Measurements from ENCODE around the gene EGFR. TPM values are rescaled to one million over a fixed set of nuclear protein-coding genes. Genes with fewer than 3 reads are reported as not detected.

EGFR gene
- total and polyA plus RNA-seq, 2 donors (not counting 1 experiment from before 2014, with no cell fraction given), result 55.3 to 62.8 TPM

DNA sequence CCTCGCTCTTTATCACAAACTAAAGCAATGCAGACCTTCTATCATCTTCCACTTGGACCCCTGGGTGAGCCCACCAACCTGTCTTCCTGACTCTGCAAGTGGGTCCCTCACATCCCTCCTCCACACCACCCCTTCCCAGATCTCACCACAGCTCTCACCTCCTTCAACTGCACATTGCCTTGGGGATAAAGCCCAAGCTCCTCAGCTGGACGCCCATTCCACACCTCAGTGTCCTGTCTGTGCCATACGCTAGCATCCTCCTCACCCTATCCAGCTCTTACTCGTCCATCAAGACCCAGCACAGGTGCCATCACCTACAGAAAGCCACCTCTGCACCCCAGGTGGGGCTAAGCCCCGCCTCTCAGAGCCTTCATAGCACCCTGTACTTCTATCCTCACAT lies 205.3 kb downstream of the EGFR start:
- H3K79me2 ChIP-seq (ENCODE audit: control insufficient read depth, insufficient read depth, low read length), result no peaks in the 10 kb centered on the region
- no peak overlapping the region for H3K4me2 ChIP-seq (ENCODE audit: extremely low read depth, insufficient read depth, low read length)
- TF ChIP-seq EZH2 (IDR thresholded peaks at IDR 0.05; ENCODE audit: low read length, missing control alignments), result no peak
- no peak for TF ChIP-seq CTCF (conservative IDR thresholded peaks at IDR 0.05 in 1 of 2, IDR thresholded peaks at IDR 0.05 in 1 of 2; ENCODE audit: low read depth in 1 of 2, low read length in 2 of 2)
- no peak for DNase-seq (ENCODE audit: low read depth in 2 of 2)
- no peaks in the 10 kb centered on the region for H3K4me1 ChIP-seq (ENCODE audit: control insufficient read depth, extremely low read depth, insufficient read depth, low read length)
- H3K36me3 ChIP-seq (ENCODE audit: control insufficient read depth, insufficient read depth, low read length), result no peaks in the 10 kb centered on the region
- no peak overlapping the region for H3K9ac ChIP-seq (ENCODE audit: insufficient read depth, low read length)
- peaks cover 12% of the 10 kb centered on the region for H3K27me3 ChIP-seq (ENCODE audit: control insufficient read depth, insufficient read depth, low read length)
- H2AFZ ChIP-seq (ENCODE audit: low read length), result no peak overlapping the region
- H3K4me3 ChIP-seq (replicated peaks in 1 of 4; ENCODE audit: control extremely low read depth in 1 of 4, insufficient read depth in 1 of 4, low read depth in 3 of 4, low read length in 4 of 4), result no peak overlapping the region
- H3K27ac ChIP-seq (ENCODE audit: insufficient read depth, low read length), result no peak overlapping the region
- no peaks in the 10 kb centered on the region for H3K9me3 ChIP-seq (ENCODE audit: control insufficient read depth, insufficient read depth, low read depth, low read length)
- H4K20me1 ChIP-seq (ENCODE audit: control insufficient read depth, extremely low read depth, insufficient read depth, low read length), result no peaks in the 10 kb centered on the region

DNA sequence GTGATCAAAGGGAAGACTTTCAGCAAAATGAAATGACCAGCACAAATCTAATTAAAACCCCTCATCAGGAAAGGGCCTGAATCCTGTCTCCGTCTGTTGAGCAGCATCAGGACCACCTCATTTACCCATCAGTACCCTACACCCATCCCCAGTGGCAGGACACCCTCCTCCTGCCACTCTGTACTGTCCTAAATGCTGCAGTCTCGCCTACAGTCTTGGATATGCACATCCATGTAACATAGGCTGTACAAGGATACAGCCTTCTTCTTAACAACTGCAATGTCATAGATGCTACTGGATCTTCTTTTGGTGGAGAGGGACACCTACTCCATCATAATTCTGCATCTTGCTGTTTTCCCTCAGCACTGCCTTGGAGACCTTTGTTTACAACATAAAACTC lies 206.0 kb downstream of the EGFR start:
- Histone ChIP-seq H3K27ac (ENCODE audit: insufficient read depth, low read length) (no peak overlapping the region), H3K9ac (ENCODE audit: insufficient read depth, low read length) (no peak overlapping the region), H4K20me1 (ENCODE audit: control insufficient read depth, extremely low read depth, insufficient read depth, low read length) (no peaks in the 10 kb centered on the region), H3K4me1 (ENCODE audit: control insufficient read depth, extremely low read depth, insufficient read depth, low read length) (no peaks in the 10 kb centered on the region), H3K4me3 (replicated peaks in 1 of 4; ENCODE audit: control extremely low read depth in 1 of 4, insufficient read depth in 1 of 4, low read depth in 3 of 4, low read length in 4 of 4) (no peak overlapping the region), H3K9me3 (ENCODE audit: control insufficient read depth, insufficient read depth, low read depth, low read length) (no peaks in the 10 kb centered on the region), H3K79me2 (ENCODE audit: control insufficient read depth, insufficient read depth, low read length) (no peaks in the 10 kb centered on the region), H3K27me3 (ENCODE audit: control insufficient read depth, insufficient read depth, low read length) (peaks cover 12% of the 10 kb centered on the region), H3K4me2 (ENCODE audit: extremely low read depth, insufficient read depth, low read length) (no peak overlapping the region), H2AFZ (ENCODE audit: low read length) (no peak overlapping the region), H3K36me3 (ENCODE audit: control insufficient read depth, insufficient read depth, low read length) (no peaks in the 10 kb centered on the region)
- TF ChIP-seq CTCF (conservative IDR thresholded peaks at IDR 0.05 in 1 of 2, IDR thresholded peaks at IDR 0.05 in 1 of 2; ENCODE audit: low read depth in 1 of 2, low read length in 2 of 2) (no peak), EZH2 (IDR thresholded peaks at IDR 0.05; ENCODE audit: low read length, missing control alignments) (no peak)
- DNase-seq (ENCODE audit: low read depth in 2 of 2), result no peak

DNA sequence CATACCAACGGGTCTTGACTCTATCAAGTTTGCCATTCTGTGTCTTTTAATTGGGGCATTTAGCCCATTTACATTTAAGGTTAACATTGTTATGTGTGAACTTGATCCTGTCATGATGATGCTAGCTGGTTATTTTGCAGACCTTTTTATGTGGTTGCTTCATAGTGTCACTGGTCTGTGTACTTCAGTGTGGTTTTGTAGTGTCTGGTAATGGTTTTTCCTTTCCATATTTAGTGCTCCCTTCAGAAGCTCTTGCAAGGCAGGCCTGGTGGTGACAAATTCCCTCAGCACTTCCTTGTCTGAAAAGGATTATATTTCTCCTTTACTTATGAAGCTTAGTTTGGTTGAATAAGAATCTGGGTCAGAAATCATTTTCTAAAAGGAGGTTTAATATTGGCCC lies 211.2 kb downstream of the EGFR start:
- H3K36me3 ChIP-seq (ENCODE audit: control insufficient read depth, insufficient read depth, low read length), result no peaks in the 10 kb centered on the region
- TF ChIP-seq EZH2 (IDR thresholded peaks at IDR 0.05; ENCODE audit: low read length, missing control alignments) (no peak), CTCF (conservative IDR thresholded peaks at IDR 0.05 in 1 of 2, IDR thresholded peaks at IDR 0.05 in 1 of 2; ENCODE audit: low read depth in 1 of 2, low read length in 2 of 2) (no peak)
- H3K4me1 ChIP-seq (ENCODE audit: control insufficient read depth, extremely low read depth, insufficient read depth, low read length), result no peaks in the 10 kb centered on the region
- DNase-seq (ENCODE audit: low read depth in 2 of 2), result no peak
- no peak overlapping the region for H3K9ac ChIP-seq (ENCODE audit: insufficient read depth, low read length)
- H3K4me2 ChIP-seq (ENCODE audit: extremely low read depth, insufficient read depth, low read length), result no peak overlapping the region
- H3K27ac ChIP-seq (ENCODE audit: insufficient read depth, low read length), result no peak overlapping the region
- H3K27me3 ChIP-seq (ENCODE audit: control insufficient read depth, insufficient read depth, low read length), result peaks cover 20% of the 10 kb centered on the region
- H3K79me2 ChIP-seq (ENCODE audit: control insufficient read depth, insufficient read depth, low read length), result no peaks in the 10 kb centered on the region
- H3K4me3 ChIP-seq (replicated peaks in 1 of 4; ENCODE audit: control extremely low read depth in 1 of 4, insufficient read depth in 1 of 4, low read depth in 3 of 4, low read length in 4 of 4), result no peak overlapping the region
- no peaks in the 10 kb centered on the region for H4K20me1 ChIP-seq (ENCODE audit: control insufficient read depth, extremely low read depth, insufficient read depth, low read length)
- H2AFZ ChIP-seq (ENCODE audit: low read length), result no peak overlapping the region
- no peaks in the 10 kb centered on the region for H3K9me3 ChIP-seq (ENCODE audit: control insufficient read depth, insufficient read depth, low read depth, low read length)

All from fibroblast of lung (primary cell).